ENCODE data around the gene SNAP29. TPM values are rescaled to one million over a fixed set of nuclear protein-coding genes. Genes with fewer than 3 reads are reported as not detected.
"Not testable (repeated sequence)": the region's sequence is repeated elsewhere in the genome, so short reads cannot be mapped to it uniquely, and the experiment has no call there.

SNAP29 gene
- total RNA-seq, 1 experiment from 2014 or later: 14.9 TPM

GRCh38 chr22:20866736-20867135 lies 7.9 kb downstream of the SNAP29 start:
- DNase-seq (ENCODE audit: low read depth): no peak

GRCh38 chr22:20867179-20868024 lies 8.6 kb downstream of the SNAP29 start:
- DNase-seq (ENCODE audit: low read depth): no peak

DNA sequence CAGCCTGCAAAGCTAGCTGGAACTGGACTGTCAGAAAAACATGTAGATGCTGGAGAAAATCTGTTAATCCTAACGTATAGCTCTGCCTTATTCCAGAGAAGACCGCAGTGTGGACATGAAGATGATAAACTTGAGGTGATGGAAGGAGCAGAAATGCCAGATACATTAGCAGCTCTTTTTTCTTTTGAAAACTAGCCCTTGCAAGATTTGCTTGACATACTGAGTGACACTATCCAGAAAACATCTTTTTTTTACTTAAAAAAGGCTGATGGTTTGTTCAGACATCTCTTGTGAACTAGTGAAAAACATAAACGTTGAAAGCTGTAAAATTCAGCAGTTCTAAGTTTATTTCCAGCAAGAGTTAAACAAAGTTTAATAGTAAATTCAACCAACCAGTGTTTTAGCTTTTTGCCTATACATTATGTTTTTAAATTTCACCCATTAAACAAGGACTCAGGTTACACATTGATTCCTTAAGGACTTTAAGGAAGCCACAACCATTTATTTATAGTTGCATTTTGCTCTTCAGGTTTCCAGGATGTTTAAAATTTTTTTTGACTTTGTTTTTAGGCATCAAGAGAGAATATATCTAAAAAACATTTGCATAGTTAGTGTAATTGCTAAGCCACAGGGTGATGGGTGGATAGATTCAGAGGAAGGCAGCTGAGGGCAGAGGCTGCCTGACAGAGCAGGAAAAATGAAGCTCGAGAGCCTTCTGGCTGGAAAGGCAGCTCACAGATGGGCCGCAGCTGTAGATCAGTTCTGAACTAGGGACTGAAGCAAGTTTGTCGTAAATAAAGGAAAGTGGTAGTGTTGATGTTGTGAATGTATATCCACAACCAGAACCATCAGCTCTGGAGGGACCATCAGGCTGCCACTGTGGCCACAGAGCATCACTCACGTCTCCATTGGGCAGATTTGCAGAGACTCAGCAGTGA lies 9.5 kb downstream of the SNAP29 start:
- DNase-seq (ENCODE audit: low read depth): no peak

- no peak for DNase-seq (ENCODE audit: low read depth)
Observed at GRCh38 chr22:20869234-20869633, 10.4 kb downstream of the SNAP29 start.

GRCh38 chr22:20873214-20873613 lies 14.4 kb downstream of the SNAP29 start:
- no peak for DNase-seq (ENCODE audit: low read depth)

DNA sequence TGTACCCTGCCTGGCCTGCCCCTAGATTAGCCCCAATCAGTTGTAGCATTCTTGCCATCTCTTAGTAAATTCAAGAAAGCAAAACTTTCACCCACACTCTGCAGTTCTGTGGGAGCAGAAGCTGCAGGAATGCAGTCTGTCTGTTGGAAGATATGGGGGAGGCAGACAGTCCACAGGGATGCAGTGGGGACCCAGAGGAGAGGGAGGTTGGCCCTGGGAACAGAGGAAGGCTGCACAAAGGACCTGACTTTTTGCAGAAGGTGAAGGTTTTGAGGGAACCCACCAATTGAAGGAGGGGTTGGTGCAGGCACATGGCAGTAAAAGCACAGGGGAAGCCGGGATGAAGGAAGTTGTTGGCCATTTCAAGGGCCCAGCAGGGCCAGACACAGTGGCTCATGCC lies 16.5 kb downstream of the SNAP29 start:
- no peak for DNase-seq (ENCODE audit: low read depth)

DNA sequence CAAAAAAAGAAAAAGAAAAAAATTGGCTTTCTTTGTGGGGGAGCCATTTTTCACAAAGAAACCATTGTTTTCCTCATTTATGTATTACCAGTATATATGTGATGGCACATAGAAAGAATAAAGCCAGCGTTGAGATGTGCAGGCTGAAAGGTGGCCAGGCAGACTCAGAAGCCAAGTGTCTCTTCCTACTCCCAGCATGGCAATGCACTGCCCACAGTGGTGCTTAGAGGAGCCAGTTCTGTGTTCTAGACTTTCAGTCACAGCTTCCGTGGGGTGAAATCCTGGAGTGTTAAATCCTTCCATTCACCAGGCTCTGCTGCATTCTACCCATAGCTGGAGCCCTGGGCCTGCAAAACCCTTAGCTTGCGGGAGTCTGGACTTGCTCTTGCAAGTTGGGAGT lies 18.9 kb downstream of the SNAP29 start:
- no peak for DNase-seq (ENCODE audit: low read depth)

DNA sequence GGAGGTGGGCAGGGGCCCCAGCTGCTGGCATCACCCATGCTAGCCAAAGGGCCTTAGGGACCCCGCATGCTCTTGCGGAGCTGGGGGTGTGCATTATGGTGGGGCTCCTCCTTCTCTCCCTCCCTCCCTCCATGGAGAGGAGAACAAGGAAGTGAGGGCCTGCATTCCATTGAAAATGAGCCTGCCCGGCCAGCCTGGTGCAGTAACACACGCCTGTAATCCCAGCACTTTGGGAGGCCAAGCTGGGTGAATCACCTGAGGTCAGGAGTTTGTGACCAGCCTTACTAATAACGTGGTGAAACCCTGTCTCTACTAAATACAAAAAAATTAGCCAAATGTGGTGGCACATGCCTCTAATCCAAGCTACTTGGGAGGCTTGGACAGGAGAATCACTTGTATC lies 22.4 kb downstream of the SNAP29 start:
- no peak for DNase-seq (ENCODE audit: low read depth)

DNA sequence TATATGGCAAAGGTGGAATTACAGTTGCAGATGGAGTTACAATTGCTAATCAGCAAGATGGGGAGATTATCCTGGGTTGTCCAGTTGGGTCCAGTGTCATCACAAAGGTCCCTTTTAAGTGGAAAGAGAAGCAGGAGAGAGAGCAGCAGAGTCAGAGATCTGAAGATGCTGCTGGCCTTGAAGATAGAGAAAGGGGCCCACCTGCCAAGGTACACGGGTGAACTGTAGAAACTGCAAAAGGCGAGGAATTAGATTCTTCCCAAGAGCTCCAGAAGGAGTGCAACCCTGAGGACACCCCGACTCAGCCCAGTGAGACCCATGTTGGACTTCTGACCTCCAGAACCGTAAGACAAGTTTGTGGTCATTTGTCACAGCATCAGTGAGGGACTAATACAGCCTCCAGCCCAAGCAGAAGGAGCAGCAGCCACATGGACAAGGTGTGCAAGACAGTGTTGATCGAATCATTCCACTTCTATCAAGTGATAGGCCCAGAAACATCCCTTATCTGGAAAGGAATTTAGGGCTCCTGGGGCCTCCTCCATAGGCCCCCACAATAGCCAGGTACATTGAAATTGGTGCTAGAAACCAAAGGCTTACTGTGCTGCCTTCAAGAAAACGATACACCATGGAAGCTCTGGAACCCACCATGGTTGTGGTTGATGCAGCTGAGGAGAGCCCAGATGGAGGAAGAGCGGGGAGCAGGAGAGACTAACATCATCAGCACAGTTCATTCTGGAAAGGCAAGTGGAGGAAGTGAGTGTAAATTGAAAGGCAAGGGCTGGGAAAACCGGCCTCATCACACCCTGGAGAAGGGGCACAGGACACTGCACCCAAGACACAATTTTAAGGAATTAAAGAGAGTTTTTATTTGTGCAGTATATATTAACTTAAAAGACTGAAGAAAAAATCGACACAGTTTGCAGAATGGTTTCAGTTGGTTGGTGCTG lies 23.3 kb downstream of the SNAP29 start:
- DNase-seq (ENCODE audit: low read depth): no peak

DNA sequence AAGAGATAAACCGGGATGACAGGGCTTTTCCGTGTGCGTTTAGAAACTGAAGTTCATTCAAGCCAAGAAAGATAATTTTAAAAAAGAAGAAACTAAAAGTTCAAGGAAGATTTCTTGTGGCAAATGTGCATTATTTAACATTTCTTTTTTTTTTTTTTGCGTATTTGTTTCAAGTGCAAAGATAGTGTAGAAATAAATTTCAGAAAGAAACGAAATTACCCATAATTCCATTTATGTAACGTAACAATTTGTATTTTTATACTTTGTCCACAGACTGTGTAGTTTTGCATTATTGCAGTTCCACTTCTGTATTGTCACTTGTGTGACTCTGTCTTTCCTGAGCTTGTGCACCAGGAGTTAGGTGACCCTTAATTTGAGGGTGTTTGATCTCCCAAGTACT lies 24.0 kb downstream of the SNAP29 start:
- no peak for DNase-seq (ENCODE audit: low read depth)

DNA sequence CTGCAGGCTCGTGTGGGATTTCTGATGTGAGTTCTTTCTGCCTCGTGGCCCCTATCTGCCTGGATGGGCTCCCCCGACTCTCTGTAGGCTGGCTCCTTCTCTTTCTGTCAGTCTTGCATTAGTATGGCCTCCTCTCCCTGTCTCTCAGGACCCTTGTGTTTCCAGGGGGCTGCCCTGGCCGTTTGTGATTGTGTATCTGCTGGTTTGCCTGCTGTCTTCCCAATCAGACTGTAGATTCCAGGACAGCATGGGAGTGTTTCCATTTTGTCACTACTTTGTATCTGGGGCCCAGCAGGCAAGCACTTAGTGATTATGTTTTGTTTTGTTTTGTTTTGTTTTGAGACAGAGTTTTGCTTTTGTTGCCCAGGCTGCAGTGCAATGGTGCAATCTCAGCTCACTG lies 25.6 kb downstream of the SNAP29 start:
- no peak for DNase-seq (ENCODE audit: low read depth)

DNA sequence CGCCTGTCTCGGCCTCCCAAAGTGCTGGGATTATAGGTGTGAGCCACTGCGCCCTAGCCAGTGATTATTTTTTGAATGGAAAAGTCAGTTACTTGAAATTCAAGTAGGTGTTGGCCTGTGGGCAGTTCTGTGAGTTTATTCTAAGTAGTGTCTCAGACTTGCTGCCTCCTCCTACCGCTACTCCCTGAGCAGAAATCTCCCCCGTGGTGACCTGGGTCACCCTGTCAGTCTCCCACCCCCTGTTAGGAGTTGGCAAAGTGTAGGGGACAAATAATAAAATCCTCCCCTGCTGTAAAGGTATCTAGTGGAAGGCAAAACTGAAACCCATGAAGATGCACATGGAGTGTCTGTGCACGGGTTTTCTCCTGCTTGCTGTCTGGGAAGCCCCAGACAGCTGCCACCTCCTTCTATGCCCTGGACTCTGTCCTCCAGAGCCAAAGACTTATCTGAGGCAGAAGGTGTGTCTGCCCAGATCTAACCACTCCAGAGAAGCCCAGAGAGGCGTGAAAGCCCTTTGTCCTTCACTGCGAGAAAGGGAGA lies 26.3 kb downstream of the SNAP29 start:
- no peak for DNase-seq (ENCODE audit: low read depth)

DNA sequence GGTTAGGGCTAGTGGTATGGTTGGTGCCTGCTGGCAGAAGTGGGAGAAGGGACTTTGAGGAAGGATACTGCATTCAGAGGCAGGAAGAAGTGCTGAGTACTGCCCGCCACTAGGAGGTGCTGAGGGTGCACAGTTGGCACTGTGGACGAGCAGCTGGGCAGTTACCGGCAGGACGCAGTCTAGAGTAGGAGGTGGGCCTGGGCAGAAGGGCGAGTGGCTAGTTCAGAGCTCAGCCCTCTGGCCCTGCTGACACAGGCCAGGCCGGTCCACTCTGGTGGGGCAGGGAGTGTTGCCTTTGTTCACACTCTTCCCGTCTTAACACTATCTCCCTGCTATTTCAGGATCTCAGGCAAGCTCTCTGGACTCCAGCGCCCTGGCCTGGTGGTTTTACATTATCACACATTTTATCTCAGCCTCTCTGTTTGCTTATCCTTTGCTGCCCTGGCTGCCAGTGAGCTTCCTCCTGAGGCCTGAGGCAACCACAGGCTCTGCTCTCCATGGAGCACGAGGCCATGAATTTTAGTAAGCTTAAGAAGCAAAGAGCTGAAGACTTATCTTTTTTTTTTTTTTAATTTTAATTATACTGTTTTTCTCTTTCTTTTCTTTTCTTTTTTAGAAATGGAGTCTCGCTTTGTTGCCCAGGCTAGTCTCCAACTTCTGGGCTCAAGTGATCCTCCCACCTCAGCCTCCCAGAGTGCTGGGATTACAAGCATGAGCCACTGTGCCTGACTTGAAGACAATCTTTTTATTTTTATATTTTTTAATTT lies 26.9 kb downstream of the SNAP29 start:
- peak; percentile 69 for DNase-seq (ENCODE audit: low read depth)

GRCh38 chr22:20887375-20887774 lies 28.6 kb downstream of the SNAP29 start:
- DNase-seq (ENCODE audit: low read depth): no peak

GRCh38 chr22:20889025-20889704 lies 30.4 kb downstream of the SNAP29 start:
- no peak for DNase-seq (ENCODE audit: low read depth)

GRCh38 chr22:20889904-20890540 lies 31.2 kb downstream of the SNAP29 start:
- DNase-seq (ENCODE audit: low read depth): no peak

- DNase-seq (ENCODE audit: low read depth): no peak
Observed at GRCh38 chr22:20890975-20891374, 32.2 kb downstream of the SNAP29 start.

- not testable (repeated sequence) for DNase-seq (ENCODE audit: low read depth)
Observed at GRCh38 chr22:20897737-20898136, 38.9 kb downstream of the SNAP29 start.

DNA sequence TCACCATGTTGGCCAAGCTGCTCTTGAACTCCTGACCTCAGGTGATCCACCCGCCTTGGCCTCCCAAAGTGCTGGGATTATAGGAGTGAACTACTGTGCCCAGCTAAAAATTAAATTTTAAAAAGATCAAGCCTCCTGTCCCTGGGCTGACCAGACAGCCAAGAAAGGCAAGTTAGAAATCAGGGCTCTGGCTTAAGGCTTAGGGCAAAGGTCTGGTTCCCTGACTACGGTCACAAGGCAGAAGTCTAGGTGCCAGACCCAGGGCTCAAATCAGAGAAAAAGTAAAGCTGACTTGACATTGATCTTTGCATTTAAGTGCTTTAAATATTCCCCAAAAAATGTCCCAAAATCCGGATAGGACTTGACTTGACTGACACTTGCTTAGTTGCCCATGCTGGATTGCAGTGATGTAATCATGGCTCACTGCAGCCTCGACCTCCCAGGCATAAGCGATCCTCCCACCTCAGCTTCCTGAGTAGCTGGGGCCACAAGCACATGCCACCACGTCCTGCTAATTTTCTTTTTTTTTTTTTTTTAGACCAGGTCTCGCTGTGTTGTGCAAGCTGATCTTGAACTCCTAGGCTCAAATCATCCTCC lies 41.1 kb downstream of the SNAP29 start:
- no peak for DNase-seq (ENCODE audit: low read depth)

Data from LHCN-M2 (cell line).